Stimulated activated CD4-positive, alpha-beta T cell treated with anti-CD3 and anti-CD28 coated beads, Interleukin-2, amount 100 ng/mL, for 4 hours (primary cell): ENCODE measurements around the gene HSPBP1.
"Not testable (repeated sequence)": the region's sequence is repeated elsewhere in the genome, so short reads cannot be mapped to it uniquely, and the experiment has no call there.

Experiments used
- DNase-seq: peaks from one replicate; pipeline ENCODE4 v3.0.0-alpha.2; 2020; ENCODE audit warnings: low read depth

The HSPBP1 gene

GRCh38 chr19:55232986-55233385, 46.9 kb downstream of the HSPBP1 start:
- DNase-seq: no peak

DNA sequence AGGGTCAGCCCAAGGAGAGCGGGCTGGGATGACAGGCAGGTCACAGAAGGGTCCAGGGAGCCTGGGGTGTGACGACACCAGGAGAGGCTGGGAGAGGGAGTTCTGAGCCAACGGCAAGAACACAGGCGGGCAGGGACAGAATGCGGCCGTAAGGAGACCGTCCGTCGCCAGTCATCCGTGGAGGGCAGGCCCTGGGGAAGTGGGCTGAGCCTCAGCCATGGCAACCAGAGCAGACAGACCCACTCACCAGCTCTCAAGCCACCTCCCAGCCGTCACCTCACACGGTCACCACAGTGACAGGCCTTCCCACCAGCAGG, 47.7 kb downstream of the HSPBP1 start:
- DNase-seq: no peak

GRCh38 chr19:55231391-55232285, 48.3 kb downstream of the HSPBP1 start:
- no peak for DNase-seq

- DNase-seq: no peak
These were observed 49.1 kb downstream of the HSPBP1 start for GRCh38 chr19:55230780-55231179.

- DNase-seq: no peak
These were observed 49.6 kb downstream of the HSPBP1 start for GRCh38 chr19:55230329-55230728.

GRCh38 chr19:55229789-55230182, 50.1 kb downstream of the HSPBP1 start:
- DNase-seq: no peak

GRCh38 chr19:55229145-55229788, 50.6 kb downstream of the HSPBP1 start:
- no peak for DNase-seq

GRCh38 chr19:55228403-55229031, 51.4 kb downstream of the HSPBP1 start, which contains the start of gene TMEM86B:
Gene TMEM86B (minus strand): TSS chr19:55228763. CDS start chr19:55228741, 22 bp downstream.
- no peak for DNase-seq

GRCh38 chr19:55228015-55228391, 51.9 kb downstream of the HSPBP1 start:
- DNase-seq: no peak

DNA sequence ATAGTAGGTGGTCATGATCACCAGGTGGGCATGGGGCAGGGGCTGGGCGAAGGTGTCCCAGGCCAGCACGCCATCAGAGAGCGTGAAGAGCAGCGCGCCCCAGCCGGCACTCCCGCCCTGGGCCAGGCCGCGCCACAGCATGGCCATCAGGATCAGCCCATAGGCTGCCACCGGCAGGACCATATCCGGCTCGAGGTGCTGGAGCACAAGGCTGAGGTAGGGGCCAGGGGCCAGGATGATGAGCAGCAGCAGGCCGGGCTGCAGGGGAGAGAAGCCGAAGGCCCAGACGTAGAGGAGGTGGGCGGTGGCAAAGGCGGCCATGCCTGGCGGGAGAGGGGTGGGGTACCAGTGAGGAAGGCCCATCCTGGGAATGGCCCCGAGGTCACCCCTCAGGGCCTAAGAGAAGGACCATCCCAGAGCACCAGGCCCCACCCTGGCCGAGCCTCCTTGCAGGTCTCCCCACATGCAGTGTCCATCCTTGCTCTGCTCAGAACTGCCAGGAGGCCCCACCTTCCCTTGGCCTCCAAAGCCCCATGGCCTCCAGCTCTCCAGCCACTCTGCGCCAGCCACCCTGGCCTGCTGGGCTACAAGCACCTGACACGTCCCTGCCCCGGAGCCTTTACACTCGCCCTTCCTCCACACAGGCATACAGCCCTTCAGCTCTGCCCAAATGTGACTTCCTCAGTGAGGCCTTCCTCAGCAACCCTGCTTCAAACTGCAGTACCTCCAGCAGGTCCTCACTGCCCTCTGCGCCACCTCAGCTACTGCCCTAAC, 52.5 kb downstream of the HSPBP1 start:
- DNase-seq: no peak

GRCh38 chr19:55226788-55227187, 53.1 kb downstream of the HSPBP1 start:
- DNase-seq: no peak

GRCh38 chr19:55226273-55226672, 53.6 kb downstream of the HSPBP1 start:
- DNase-seq: no peak

- no peak for DNase-seq
These were observed 54.4 kb downstream of the HSPBP1 start for GRCh38 chr19:55225415-55225958.

DNA sequence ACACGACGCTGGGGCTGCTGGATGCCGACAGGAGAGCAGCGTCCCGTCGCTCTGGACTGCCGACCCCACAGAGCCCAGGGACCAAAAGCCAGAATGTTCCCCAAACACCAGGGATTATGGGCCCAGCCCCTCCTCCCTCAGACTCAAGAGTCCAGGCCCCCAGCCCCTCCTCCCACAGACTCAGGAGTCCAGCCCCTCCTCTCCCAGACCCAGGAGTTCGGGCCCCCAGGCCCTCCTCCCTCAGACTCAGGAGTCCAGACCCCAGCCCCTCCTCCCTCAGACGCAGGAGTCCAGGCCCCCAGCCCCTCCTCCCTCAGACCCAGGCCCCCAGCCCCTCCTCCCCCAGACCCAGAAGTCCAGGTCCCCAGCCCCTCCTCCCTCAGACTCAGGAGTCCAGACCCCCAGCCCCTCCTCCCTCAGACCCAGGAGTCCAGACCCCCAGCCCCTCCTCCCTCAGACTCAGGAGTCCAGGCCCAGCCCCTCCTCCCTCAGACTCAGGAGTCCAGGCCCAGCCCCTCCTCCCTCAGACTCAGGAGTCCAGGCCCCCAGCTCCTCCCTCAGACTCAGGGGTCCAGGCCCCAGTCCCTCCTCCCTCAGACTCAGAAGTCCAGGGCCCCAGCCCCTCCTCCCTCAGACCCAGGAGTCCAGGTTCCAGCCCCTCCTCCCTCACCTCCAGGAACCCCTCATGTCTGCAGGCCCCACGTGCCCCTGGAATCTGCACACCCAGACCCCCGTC, 55.1 kb downstream of the HSPBP1 start:
- not testable (repeated sequence) for DNase-seq

DNA sequence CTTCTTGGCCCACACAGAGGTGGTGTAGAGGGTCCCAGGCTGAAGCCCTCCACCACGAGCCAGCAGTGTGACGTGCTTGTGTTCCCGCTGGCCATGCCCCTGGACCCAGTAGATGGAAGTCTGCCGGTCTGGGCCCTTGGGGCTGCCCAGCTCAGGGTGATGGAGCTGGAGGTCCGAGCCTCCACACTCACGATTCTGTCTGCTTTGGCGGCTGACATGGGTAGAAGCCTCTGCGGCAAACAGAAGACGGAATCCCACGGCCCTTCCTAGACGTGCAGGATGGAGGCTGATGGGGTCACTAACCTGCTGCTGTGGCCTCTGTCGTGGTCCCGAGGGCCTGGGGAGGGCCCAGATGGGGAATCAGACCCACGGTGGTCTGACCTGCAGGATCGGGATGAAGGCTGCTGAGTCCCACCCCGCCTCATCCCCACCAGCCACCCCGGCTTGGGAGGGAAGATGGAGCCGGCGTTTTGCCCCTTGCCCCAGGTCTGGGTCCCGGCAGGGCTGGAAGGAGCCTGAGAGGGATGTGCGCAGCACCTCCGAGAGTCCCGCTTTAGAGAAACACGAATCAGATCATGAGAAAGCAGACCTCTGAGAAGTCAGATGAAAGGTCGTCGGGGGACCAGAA, 55.8 kb downstream of the HSPBP1 start:
- no peak for DNase-seq

- no peak for DNase-seq
These were observed 56.4 kb downstream of the HSPBP1 start for GRCh38 chr19:55223291-55224037.

DNA sequence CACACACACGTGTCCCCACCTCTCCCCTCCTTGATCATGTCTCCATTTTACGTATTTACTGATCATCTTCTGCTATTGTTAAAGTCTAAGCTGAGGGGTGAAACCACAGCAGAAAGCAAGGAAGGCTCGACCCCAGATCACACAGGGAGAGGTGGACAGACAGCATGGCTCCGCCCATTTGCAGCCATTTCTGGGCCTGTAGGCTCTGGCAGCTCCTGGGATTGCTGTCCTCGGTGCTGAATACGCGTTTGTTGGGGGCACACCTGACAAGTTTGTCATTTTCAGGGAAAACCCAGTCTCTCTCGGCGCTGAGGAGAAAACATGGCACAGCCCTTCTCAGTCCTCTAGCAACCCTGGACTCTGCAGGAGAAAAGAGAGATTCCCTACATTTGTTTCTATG, 59.4 kb downstream of the HSPBP1 start:
- no peak for DNase-seq

DNA sequence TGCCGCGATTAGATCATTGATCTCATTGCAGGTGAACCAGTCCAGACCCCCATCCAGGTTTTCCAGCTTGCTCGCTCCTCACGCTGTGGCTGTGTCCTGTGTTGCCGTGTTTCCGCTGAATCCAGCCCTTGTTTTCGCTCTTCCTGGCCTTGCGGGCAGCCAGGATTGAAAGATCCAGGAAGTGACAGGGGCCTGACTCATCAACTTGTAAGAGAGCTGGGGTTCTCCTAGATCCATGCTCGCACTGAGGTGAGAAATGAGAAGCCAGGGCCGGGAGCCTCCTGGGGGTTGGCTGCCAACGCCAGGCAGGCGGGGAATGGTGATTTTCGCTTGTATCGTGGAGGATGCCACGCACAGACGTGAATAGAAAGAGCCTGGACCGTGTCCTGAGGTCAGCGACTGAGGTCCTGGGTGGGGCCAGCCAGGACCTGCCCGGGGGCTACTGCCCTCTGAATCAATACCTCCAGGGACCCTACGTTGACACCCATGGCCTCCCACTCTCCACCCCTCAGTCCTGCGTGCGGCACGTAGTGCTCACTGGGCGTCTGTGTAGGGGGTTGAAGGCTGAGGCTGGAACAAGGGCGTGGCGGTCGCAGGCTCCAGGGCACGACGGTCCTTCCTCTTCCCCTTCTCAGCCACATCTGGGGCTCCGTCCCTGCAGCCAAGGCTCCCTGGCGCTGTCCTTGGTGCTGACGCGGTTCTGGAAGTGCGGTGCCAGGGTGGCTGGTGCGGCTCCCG, 63.3 kb downstream of the HSPBP1 start:
- no peak for DNase-seq

- no peak for DNase-seq
These were observed 66.4 kb downstream of the HSPBP1 start for GRCh38 chr19:55213547-55213946.
